Panc1 (cell line): Measurements from ENCODE around the gene ZDHHC9. TPM values are rescaled to one million over a fixed set of nuclear protein-coding genes. Genes with fewer than 3 reads are reported as not detected.

Experiments
- ATAC-seq: fragments of 200-7000 bp; cut with Tn5 transposase; 2 replicates; pipeline ENCODE4 v1.9.1; 2020; ENCODE audit warnings: mild to moderate bottlenecking, moderate library complexity
- BruUV-seq: library from RNA; stranded (reverse); fragments of 400-500 nt; replicated peaks from 2 replicates; lab custom pipeline; 2021; lab: Mats Ljungman, UMichigan
- CTCF ChIA-PET: fragments of 300-600 bp; sonication (Branson Sonifier 250); formaldehyde crosslinking; loops from one replicate; lab custom pipeline; 2022; ENCODE audit warnings: antibody characterized with exemption; lab: Charles Lee
- POLR2A ChIA-PET: fragments of 300-600 bp; sonication (Branson Sonifier 250); formaldehyde crosslinking; loops from one replicate; lab custom pipeline; 2022; ENCODE audit warnings: antibody characterized with exemption; lab: Charles Lee
- DNase-seq: peaks from one replicate; pipeline ENCODE4 v3.0.0-alpha.2; 2010; ENCODE audit warnings: low read depth, low spot score
- H3K27ac ChIP-seq: 2 replicates; pipeline ENCODE4 v1.5.1; 2011; ENCODE audit warnings: mild to moderate bottlenecking, low read length, inconsistent platforms
- H3K27me3 ChIP-seq: fragments of 200-500 bp; sonication (Bioruptor generic); 2 replicates; pipeline ENCODE4 v1.6.0; 2014; ENCODE audit warnings: low read length, inconsistent platforms; ENCODE audit not compliant: control insufficient read depth, insufficient read depth
- H3K36me3 ChIP-seq: fragments of 200-500 bp; sonication (Bioruptor generic); 2 replicates; pipeline ENCODE4 v1.5.1; 2014; ENCODE audit warnings: inconsistent platforms, mild to moderate bottlenecking, low read length, moderate library complexity; ENCODE audit not compliant: control insufficient read depth, insufficient read depth
- H3K4me1 ChIP-seq: 2 replicates; pipeline ENCODE4 v1.5.1; 2011; ENCODE audit warnings: inconsistent platforms, mild to moderate bottlenecking, low read length, moderate library complexity; ENCODE audit not compliant: control insufficient read depth, insufficient read depth
- H3K4me3 ChIP-seq, 2 experiments: 2 replicates each; pipeline ENCODE4 v1.5.1; 2011 to 2012; ENCODE audit warnings: low read depth in 2 of 2, low read length in 2 of 2, mild to moderate bottlenecking in 2 of 2, inconsistent platforms in 1 of 2, moderate library complexity in 1 of 2
- H3K9me3 ChIP-seq: fragments of 200-500 bp; sonication (Bioruptor generic); 2 replicates; pipeline ENCODE4 v1.5.1; 2014; ENCODE audit warnings: low read depth, mild to moderate bottlenecking, inconsistent platforms, low read length, moderate library complexity; ENCODE audit not compliant: control insufficient read depth, insufficient read depth
- CTCF ChIP-seq: fragments of 450-650 bp; IDR thresholded peaks from 2 replicates; pipeline ENCODE4 v1.5.1; 2017; ENCODE audit warnings: mild to moderate bottlenecking
- POLR2AphosphoS5 ChIP-seq: IDR thresholded peaks from 2 replicates; pipeline ENCODE4 v1.6.1; 2012; ENCODE audit warnings: mild to moderate bottlenecking, low read depth, low read length, moderate library complexity
- REST ChIP-seq, 2 experiments: IDR thresholded peaks; 2 replicates each; pipeline ENCODE4 v1.6.1; 2011 to 2012; ENCODE audit warnings: low read depth in 2 of 2, control low read depth in 1 of 2, low read length in 1 of 2, mild to moderate bottlenecking in 1 of 2, moderate library complexity in 1 of 2; ENCODE audit not compliant: insufficient read depth in 1 of 2
- SIN3A ChIP-seq: IDR thresholded peaks from 2 replicates; pipeline ENCODE4 v1.6.1; 2012; ENCODE audit warnings: low read depth, mild to moderate bottlenecking, low read length, moderate library complexity, borderline replicate concordance; ENCODE audit not compliant: insufficient read depth
- TCF7L2 ChIP-seq: IDR thresholded peaks from 2 replicates; pipeline ENCODE4 v1.6.1; 2011; ENCODE audit warnings: mild to moderate bottlenecking, low read depth, low read length, inconsistent platforms
- in situ Hi-C: cut with HindIII; loops from 2 replicates; pipeline ENCODE4 v1.10.0; 2016; ENCODE audit warnings: low sequenced_read_pairs, low pct_unique_long_range_greater_than_20kb
- intact Hi-C: fragments of 100-400 bp; cut with micrococcal nuclease; formaldehyde crosslinking; loops from one replicate; pipeline ENCODE4 v1.10.0; 2022; ENCODE audit not compliant: unreplicated experiment
- total RNA-seq: library from RNA; stranded (reverse); gene quantifications from one replicate; pipeline ENCODE4 v1.2.1, GENCODE V29; 2021; ENCODE audit not compliant: unreplicated experiment

ZDHHC9 gene
- total RNA-seq, 1 experiment from 2014 or later: 57.2 TPM

GRCh38 chrX:129781134-129781672 is 62.5 kb downstream of the ZDHHC9 start:
- no peaks in the 10 kb centered on the region for H3K9me3 ChIP-seq
- H3K4me1 ChIP-seq: no peaks in the 10 kb centered on the region
- intact Hi-C loops: no loop called here
- no peak for DNase-seq
- H3K36me3 ChIP-seq: no peaks in the 10 kb centered on the region
- in situ Hi-C loops: no loop called here
- H3K4me3 ChIP-seq: no peak overlapping the region
- ChIA-PET CTCF (interaction anchor here (0.6 to 0.7 kb wide), 2 partner anchors 161 to 179 kb away, joined by 4 to 9 read pairs; no protein-coding TSS in a partner anchor), POLR2A (no interaction called here)
- H3K27me3 ChIP-seq: no peaks in the 10 kb centered on the region
- H3K27ac ChIP-seq: no peak overlapping the region
- BruUV-seq: no TSS peak
- no peak for ATAC-seq
- TF ChIP-seq CTCF: no peak
- no peak for TF ChIP-seq TCF7L2
- no peak for TF ChIP-seq SIN3A
- no peak for TF ChIP-seq REST (IDR thresholded peaks at IDR 0.05; ENCODE audit: insufficient read depth in 1 of 2, low read depth in 2 of 2, low read length in 1 of 2)
- no peak for TF ChIP-seq POLR2AphosphoS5

- DNase-seq (no peak), ATAC-seq (no peak)
- H3K9me3 ChIP-seq: no peaks in the 10 kb centered on the region
- H3K36me3 ChIP-seq: no peaks in the 10 kb centered on the region
- in situ Hi-C loops: no loop called here
- H3K4me3 ChIP-seq: no peak overlapping the region
- TF ChIP-seq TCF7L2: no peak
- no peak for TF ChIP-seq SIN3A
- no TSS peak for BruUV-seq
- intact Hi-C loops: no loop called here
- ChIA-PET CTCF (interaction anchor here (0.7 kb wide), 1 partner anchor 178 kb away, joined by 4 read pairs; no protein-coding TSS in a partner anchor), POLR2A (no interaction called here)
- no peaks in the 10 kb centered on the region for H3K4me1 ChIP-seq
- no peaks in the 10 kb centered on the region for H3K27me3 ChIP-seq
- no peak overlapping the region for H3K27ac ChIP-seq
Observed at GRCh38 chrX:129780441-129781105, 63.1 kb downstream of the ZDHHC9 start.

GRCh38 chrX:129779747-129780146 is 63.9 kb downstream of the ZDHHC9 start, which contains the start of gene SASH3:
Gene SASH3 (plus strand): TSS chrX:129779949. CDS start chrX:129780098, 149 bp downstream.
- H3K36me3 ChIP-seq: no peaks in the 10 kb centered on the region
- in situ Hi-C loops: no loop called here
- ChIA-PET CTCF (no interaction called here), POLR2A (no interaction called here)
- TF ChIP-seq TCF7L2: no peak
- TF ChIP-seq POLR2AphosphoS5: no peak
- TF ChIP-seq REST (IDR thresholded peaks at IDR 0.05; ENCODE audit: insufficient read depth in 1 of 2, low read depth in 2 of 2, low read length in 1 of 2): no peak
- TF ChIP-seq CTCF: no peak
- intact Hi-C loops: no loop called here
- H3K4me3 ChIP-seq: no peak within 1 kb of the TSS
- DNase-seq: no peak
- BruUV-seq: no TSS peak
- no peaks in the 10 kb centered on the region for H3K4me1 ChIP-seq
- no peak within 1 kb of the TSS for H3K27ac ChIP-seq
- no peaks in the 10 kb centered on the region for H3K9me3 ChIP-seq
- ATAC-seq: no peak
- H3K27me3 ChIP-seq: no peaks in the 10 kb centered on the region
